GM12878 (cell line): ENCODE results near the gene COL28A1. TPM values are rescaled to one million over a fixed set of nuclear protein-coding genes. Genes with fewer than 3 reads are reported as not detected.

ENCODE experiments used
- ATAC-seq: fragments of 200-7000 bp; cut with Tn5 transposase; 3 replicates; pipeline ENCODE4 v1.9.1; 2020; ENCODE audit warnings: mild to moderate bottlenecking, moderate library complexity
- BruUV-seq: library from RNA; stranded (reverse); fragments of 400-500 nt; replicated peaks from 2 replicates; lab custom pipeline; 2021; lab: Mats Ljungman, UMichigan
- CTCF ChIA-PET: fragments of 300-600 bp; sonication (Branson Sonifier 250); formaldehyde crosslinking; extraction: SDS; loops from one replicate; lab custom pipeline; 2021; ENCODE audit warnings: inconsistent platforms; lab: Yijun Ruan, JAX
- POLR2A ChIA-PET: fragments of 350-600 bp; formaldehyde crosslinking; extraction: SDS; loops from one replicate; lab custom pipeline; 2021; ENCODE audit warnings: inconsistent platforms; lab: Charles Lee
- RAD21 ChIA-PET: fragments of 300-600 bp; sonication (Branson Sonifier 250); formaldehyde crosslinking; loops from one replicate; lab custom pipeline; 2023; ENCODE audit warnings: antibody characterized with exemption; ENCODE audit not compliant: unreplicated experiment; lab: Charles Lee
- SMC1A ChIA-PET: fragments of 300-600 bp; sonication (Branson Sonifier 250); formaldehyde crosslinking; loops from one replicate; lab custom pipeline; 2023; ENCODE audit not compliant: unreplicated experiment, uncharacterized antibody; lab: Charles Lee
- DNase-seq: peaks from one replicate; pipeline ENCODE4 v3.0.0-alpha.2; 2011; ENCODE audit warnings: low read depth, low spot score
- FAIRE-seq: peaks from 3 replicates; lab custom pipeline; 2011; peaks lifted over from hg19 to GRCh38; lab: Jason Lieb, UNC
- H2AFZ ChIP-seq: 2 replicates; pipeline ENCODE4 v1.6.0; 2011; ENCODE audit warnings: low read depth, low read length, control low read depth; ENCODE audit not compliant: control insufficient read depth
- H3K27ac ChIP-seq: 2 replicates; pipeline ENCODE4 v1.5.1; 2011; ENCODE audit warnings: control low read depth; ENCODE audit not compliant: control insufficient read depth, insufficient read depth
- H3K27me3 ChIP-seq, 2 experiments: replicated peaks in 1 of 2; 2 replicates each; pipeline versions ENCODE4 v1.6.0 to v1.6.1; 2011; ENCODE audit warnings: low read length in 1 of 2; ENCODE audit not compliant: control insufficient read depth in 2 of 2, insufficient read depth in 2 of 2
- H3K36me3 ChIP-seq, 2 experiments: 2 replicates each; pipeline ENCODE4 v1.5.1; 2011; ENCODE audit warnings: low read length in 1 of 2; ENCODE audit not compliant: control insufficient read depth in 2 of 2, insufficient read depth in 2 of 2
- H3K4me1 ChIP-seq: 2 replicates; pipeline ENCODE4 v1.6.1; 2011; ENCODE audit warnings: mild to moderate bottlenecking, low read length, moderate library complexity, mixed read lengths; ENCODE audit not compliant: control insufficient read depth, insufficient read depth
- H3K4me2 ChIP-seq: 2 replicates; pipeline ENCODE4 v1.6.0; 2011; ENCODE audit warnings: control low read depth; ENCODE audit not compliant: control insufficient read depth, insufficient read depth
- H3K4me3 ChIP-seq: fragments of 200-600 bp; sonication (generic); 2 replicates; pipeline ENCODE4 v1.5.1; 2016
- H3K79me2 ChIP-seq: 2 replicates; pipeline ENCODE4 v1.6.0; 2011; ENCODE audit warnings: low read length; ENCODE audit not compliant: control insufficient read depth, insufficient read depth
- H3K9ac ChIP-seq: 2 replicates; pipeline ENCODE4 v1.8.0; 2011; ENCODE audit warnings: low read length, control low read depth, mixed read lengths; ENCODE audit not compliant: control insufficient read depth, insufficient read depth
- H3K9me3 ChIP-seq: replicated peaks from 3 replicates; pipeline ENCODE4 v1.5.1; 2011; ENCODE audit warnings: mild to moderate bottlenecking, low read length; ENCODE audit not compliant: control insufficient read depth, insufficient read depth
- H4K20me1 ChIP-seq: 2 replicates; pipeline ENCODE4 v1.6.0; 2011; ENCODE audit not compliant: control insufficient read depth, insufficient read depth
- CHD1 ChIP-seq: IDR thresholded peaks from 2 replicates; pipeline ENCODE4 v1.6.1; 2012; ENCODE audit warnings: low read depth, low read length, improper control_type of control experiment
- ESRRA ChIP-seq: IDR thresholded peaks from 2 replicates; pipeline ENCODE4 v1.6.1; 2012; ENCODE audit warnings: mild to moderate bottlenecking, low read length, improper control_type of control experiment
- EZH2 ChIP-seq: IDR thresholded peaks from 2 replicates; pipeline ENCODE4 v1.6.1; 2012; ENCODE audit warnings: low read depth, mild to moderate bottlenecking, control low read depth, inconsistent platforms, low read length, borderline replicate concordance; ENCODE audit not compliant: control insufficient read depth
- FOXK2 ChIP-seq: fragments of 450-650 bp; IDR thresholded peaks from 2 replicates; pipeline ENCODE4 v1.6.1; 2017; ENCODE audit warnings: mild to moderate bottlenecking, moderate library complexity
- GATAD2B ChIP-seq: fragments of 450-650 bp; conservative IDR thresholded peaks from 2 replicates; pipeline ENCODE4 v1.6.1; 2017; ENCODE audit warnings: low read depth, mild to moderate bottlenecking, moderate library complexity
- HDAC6 ChIP-seq: fragments of 200-600 bp; sonication (generic); IDR thresholded peaks from one replicate; pipeline ENCODE4 v1.8.0; 2017; ENCODE audit warnings: antibody characterized with exemption; ENCODE audit not compliant: unreplicated experiment
- KLF5 ChIP-seq: fragments of 450-650 bp; IDR thresholded peaks from 2 replicates; pipeline ENCODE4 v1.6.1; 2014; ENCODE audit warnings: mild to moderate bottlenecking; ENCODE audit not compliant: partially characterized antibody
- LARP7 ChIP-seq: fragments of 450-650 bp; IDR thresholded peaks from 2 replicates; pipeline ENCODE4 v1.6.1; 2017; ENCODE audit warnings: mild to moderate bottlenecking
- MLLT1 ChIP-seq: fragments of 450-650 bp; IDR thresholded peaks from 2 replicates; pipeline ENCODE4 v1.6.1; 2016; ENCODE audit warnings: mild to moderate bottlenecking
- NR2C1 ChIP-seq: fragments of 450-650 bp; IDR thresholded peaks from 2 replicates; pipeline ENCODE4 v1.6.1; 2017; ENCODE audit warnings: antibody characterized with exemption, mild to moderate bottlenecking, moderate library complexity
- PML ChIP-seq: IDR thresholded peaks from 2 replicates; pipeline ENCODE4 v1.6.1; 2012; ENCODE audit warnings: low read length, inconsistent platforms
- SRF ChIP-seq, 2 experiments: IDR thresholded peaks; 2 replicates each; pipeline ENCODE4 v1.6.1; 2011; ENCODE audit warnings: low read depth in 2 of 2, low read length in 2 of 2, mild to moderate bottlenecking in 1 of 2, moderate library complexity in 1 of 2
- STAT3 ChIP-seq: IDR thresholded peaks from 2 replicates; pipeline ENCODE4 v1.6.1; 2011; ENCODE audit warnings: low read depth, low read length, improper control_type of control experiment
- TAF1 ChIP-seq: IDR thresholded peaks from 2 replicates; pipeline ENCODE4 v1.6.1; 2011; ENCODE audit warnings: mild to moderate bottlenecking, low read depth, low read length, borderline replicate concordance
- USF1 ChIP-seq: IDR thresholded peaks from 2 replicates; pipeline ENCODE4 v1.6.1; 2011; ENCODE audit warnings: borderline replicate concordance, low read depth, mild to moderate bottlenecking, moderate library complexity, mixed read lengths, low read length; ENCODE audit not compliant: insufficient read depth; ENCODE audit errors: extremely low read length
- ZNF592 ChIP-seq: fragments of 450-650 bp; IDR thresholded peaks from 2 replicates; pipeline ENCODE4 v1.6.1; 2017; ENCODE audit warnings: mild to moderate bottlenecking, moderate library complexity
- WGBS: methylation state at CpG from one replicate; pipeline ENCODE4 v1.1.6; 2016; ENCODE audit warnings: low lambda C conversion rate; ENCODE audit not compliant: insufficient replicate concordance, insufficient coverage; ENCODE audit errors: missing lambda C conversion rate; 5-methylcytosine and 5-hydroxymethylcytosine counted together
- in situ Hi-C: fragments of 300-500 bp; cut with MboI; formaldehyde crosslinking; loops from 9 replicates; pipeline ENCODE4 v1.14.3; 2018; ENCODE audit warnings: mixed read lengths
- intact Hi-C: fragments of 100-400 bp; cut with micrococcal nuclease; formaldehyde crosslinking; loops from one replicate; pipeline ENCODE4 v1.14.2; 2022; ENCODE audit not compliant: unreplicated experiment
- polyA plus RNA-seq, 11 experiments: library from polyadenylated mRNA; depleted of rRNA in 4 of 11; unstranded in 6 of 11; stranded (reverse) in 5 of 11; fragments of >200 nt; fragmentation: Nextera tagmentation in 4 of 11; fragmentation: Illumina TruSeq in 1 of 11; extraction: Ambion mirVana in 4 of 11; extraction: Trizol in 1 of 11; gene quantifications; 1 replicate in 1 of 11; 2 replicates in 10 of 11; pipeline versions ENCODE4 v1.2.1 to v1.2.3, GENCODE V29; 2011 to 2016; ENCODE audit warnings: inconsistent platforms in 2 of 11, missing spikeins in 2 of 11, low read depth in 1 of 11
- total RNA-seq, 4 experiments: library from RNA; depleted of rRNA in 3 of 4; stranded (reverse); fragments of >200 nt in 3 of 4; fragmentation: Illumina TruSeq in 1 of 4; extraction: Trizol in 1 of 4; gene quantifications; 2 replicates each; pipeline versions ENCODE4 v1.2.1 to v1.2.3, GENCODE V29; 2013 to 2021

Gene COL28A1
- total and polyA plus RNA-seq, 10 of the 15 experiments (the other 5 are each of a cell fraction or from before 2014, with no cell fraction given) = 0.05 to 0.22 TPM; not detected in 8

GRCh38 chr7:7369134-7369533, 166.5 kb downstream of the COL28A1 start:
- no peak for ATAC-seq

More at GRCh38 chr7:7369134-7369533, 166.5 kb downstream of the COL28A1 start:
- POLR2A ChIA-PET = no interaction called here
- CTCF ChIA-PET = interaction anchor here (1.2 kb wide), 1 partner anchor 266 kb away, joined by 4 read pairs; no protein-coding TSS in a partner anchor
- no peak for TF ChIP-seq STAT3
- no peak for TF ChIP-seq HDAC6
- no peak for TF ChIP-seq TAF1
- TF ChIP-seq CHD1 = no peak
- no peak for TF ChIP-seq KLF5
- TF ChIP-seq USF1 = no peak
- no peak for TF ChIP-seq LARP7
- no peak for TF ChIP-seq GATAD2B
- no peak for TF ChIP-seq FOXK2
- no peak for TF ChIP-seq EZH2
- TF ChIP-seq ESRRA = no peak
- no peak for TF ChIP-seq PML
- no peak for TF ChIP-seq ZNF592
- no peak for TF ChIP-seq SRF (IDR thresholded peaks at IDR 0.05; ENCODE audit: low read depth in 2 of 2, low read length in 2 of 2)
- no peak for TF ChIP-seq NR2C1
- TF ChIP-seq MLLT1 = no peak
- Histone ChIP-seq H3K27me3 (no peaks in the 10 kb centered on the region), H3K4me3 (no peak overlapping the region), H4K20me1 (no peaks in the 10 kb centered on the region), H3K79me2 (no peaks in the 10 kb centered on the region), H3K36me3 (no peaks in the 10 kb centered on the region), H3K9me3 (no peaks in the 10 kb centered on the region), H2AFZ (no peak overlapping the region), H3K27ac (no peak overlapping the region), H3K9ac (no peak overlapping the region), H3K4me1 (no peaks in the 10 kb centered on the region), H3K4me2 (no peak overlapping the region)
- FAIRE-seq (no peak), DNase-seq (no peak)
- 11% methylated on average over 2 of the region's 2 CpGs for WGBS
- in situ Hi-C loops (no loop called here), intact Hi-C loops (no loop called here)
- no TSS peak for BruUV-seq
- SMC1A ChIA-PET = no interaction called here
- RAD21 ChIA-PET = interaction anchor here (1.0 kb wide), 1 partner anchor 17 kb away, joined by 3 read pairs; no protein-coding TSS in a partner anchor
